ENCODE measurements around the gene HMGB4.

GRCh38 chr1:33842348-33842747 lies 21.5 kb upstream of the HMGB4 start:
- TF ChIP-seq CTCF (IDR thresholded peaks at IDR 0.05) (no peak), POLR2AphosphoS5 (IDR thresholded peaks at IDR 0.05) (no peak), POLR2A (IDR thresholded peaks at IDR 0.05) (no peak)

All from upper lobe of left lung (tissue), 4 donors.